Stimulated activated CD8-positive, alpha-beta memory T cell treated with anti-CD3 and anti-CD28 coated beads, Interleukin-4, amount 100 ng/mL, for 1 hour (primary cell): ENCODE measurements around the gene BHLHE23.

Source experiments
- DNase-seq, 2 donors: peaks; one replicate each; pipeline ENCODE4 v3.0.0-alpha.2; 2020; ENCODE audit warnings: low read depth in 2 of 2, low spot score in 1 of 2

BHLHE23 gene

DNA sequence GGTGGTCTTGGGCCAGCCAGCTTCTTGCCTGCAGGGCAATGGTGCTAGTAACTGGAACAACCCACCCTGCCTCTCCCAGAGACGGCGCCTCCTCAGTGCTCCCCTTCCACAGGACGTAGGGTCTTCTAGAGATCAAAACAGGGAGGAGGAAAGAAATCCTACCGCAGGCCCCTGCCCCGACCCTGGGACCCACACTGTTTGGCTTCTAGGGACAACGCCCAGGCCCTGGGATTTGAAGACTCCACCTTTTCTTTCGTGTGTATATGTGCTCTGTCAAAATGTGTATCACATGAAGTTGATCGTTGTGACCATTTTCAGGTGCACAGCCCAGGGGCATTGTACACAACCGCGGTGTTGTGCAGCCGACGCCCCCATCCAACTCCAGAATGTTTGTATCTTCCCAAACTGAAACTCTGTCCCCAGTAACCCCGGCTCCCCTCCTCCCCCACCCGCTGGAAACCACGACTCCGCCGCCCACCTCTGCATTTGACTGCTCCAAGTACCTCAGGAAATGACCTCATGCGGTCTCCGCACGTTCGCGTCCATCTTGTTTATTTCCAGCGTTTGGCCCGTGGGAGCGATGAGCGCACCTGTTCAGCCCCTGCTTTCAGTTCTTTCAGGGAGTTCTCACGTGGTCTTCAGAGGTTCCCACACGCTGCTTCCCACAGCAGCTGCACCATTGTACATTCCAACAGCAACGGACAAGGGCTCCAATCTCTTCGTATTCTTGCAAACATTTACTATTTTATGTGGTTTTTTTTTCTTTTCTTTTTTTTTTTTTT is 3.4 kb upstream of the BHLHE23 start:
- DNase-seq, result peak; percentile 20 to 43

DNA sequence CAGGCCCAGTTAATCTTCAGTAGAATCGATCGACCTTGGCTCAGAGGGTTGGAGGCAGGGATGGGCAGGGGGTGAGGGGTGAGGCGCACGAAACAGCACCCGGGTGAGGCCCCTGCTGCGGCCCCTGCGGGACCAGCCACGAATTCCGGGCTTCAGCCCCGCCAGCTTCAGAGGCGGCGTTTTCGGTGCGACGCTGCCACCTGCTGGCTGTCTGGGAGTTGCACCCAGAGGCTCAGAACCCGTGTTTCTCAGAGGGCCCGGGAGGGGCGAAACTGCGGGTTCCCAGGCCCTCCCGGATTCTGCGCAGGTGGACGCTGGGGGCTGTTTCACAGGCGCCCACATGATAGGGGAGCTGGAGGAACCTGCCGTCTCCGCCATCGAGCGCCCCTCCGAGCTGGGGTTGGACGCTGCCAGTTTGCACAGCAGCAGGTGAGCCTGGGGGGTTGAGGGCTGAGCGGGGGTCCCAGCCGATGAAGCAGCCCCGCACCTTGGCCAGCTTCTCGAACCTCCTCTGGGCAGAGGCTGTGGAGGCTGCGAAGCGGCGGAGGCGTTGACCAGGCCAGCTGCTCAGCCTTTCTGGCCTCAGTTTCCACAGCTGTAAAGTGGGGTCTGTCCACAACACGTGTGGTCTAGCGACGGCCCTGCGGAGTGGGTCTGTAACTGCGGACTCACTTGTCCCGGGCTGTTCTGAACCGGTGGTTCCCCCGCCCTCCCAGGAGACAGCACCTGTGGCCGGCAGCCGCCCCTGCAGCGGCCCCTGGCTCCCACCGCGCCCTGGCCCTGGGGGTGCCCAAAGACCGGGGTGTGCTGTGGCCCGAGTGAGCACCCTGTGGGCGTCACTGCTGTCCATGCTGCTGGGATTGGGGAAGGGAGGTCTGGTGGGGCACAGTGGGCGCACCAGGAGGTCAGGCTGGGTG is 2.5 kb upstream of the BHLHE23 start:
- peak; percentile 64 to 73 for DNase-seq

DNA sequence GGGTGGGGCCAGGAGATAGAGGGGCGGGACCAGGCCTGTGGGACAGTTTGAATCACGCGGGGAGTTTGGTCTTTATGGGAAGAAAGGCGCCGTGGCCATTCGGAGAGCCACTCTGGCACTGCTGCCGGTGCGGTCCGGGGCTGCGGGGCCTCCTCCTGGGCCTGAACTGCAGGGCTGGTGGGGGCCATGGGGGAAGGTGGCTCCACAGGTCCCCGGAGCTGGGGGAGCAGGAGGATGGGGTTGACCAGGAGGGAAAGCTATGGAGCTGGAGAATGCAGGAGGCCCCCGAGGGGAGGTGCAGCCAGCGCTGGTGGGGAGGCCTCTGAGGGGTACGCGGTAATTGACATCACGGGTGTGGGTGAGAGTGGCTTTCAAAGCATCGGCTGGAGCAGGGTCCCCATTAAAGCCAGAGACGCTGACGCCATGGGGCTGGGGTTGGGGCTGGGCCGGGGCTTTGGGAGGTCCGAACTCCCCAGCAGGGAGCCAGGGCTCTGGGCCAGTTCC is 1.8 kb upstream of the BHLHE23 start:
- DNase-seq, result no peak

DNA sequence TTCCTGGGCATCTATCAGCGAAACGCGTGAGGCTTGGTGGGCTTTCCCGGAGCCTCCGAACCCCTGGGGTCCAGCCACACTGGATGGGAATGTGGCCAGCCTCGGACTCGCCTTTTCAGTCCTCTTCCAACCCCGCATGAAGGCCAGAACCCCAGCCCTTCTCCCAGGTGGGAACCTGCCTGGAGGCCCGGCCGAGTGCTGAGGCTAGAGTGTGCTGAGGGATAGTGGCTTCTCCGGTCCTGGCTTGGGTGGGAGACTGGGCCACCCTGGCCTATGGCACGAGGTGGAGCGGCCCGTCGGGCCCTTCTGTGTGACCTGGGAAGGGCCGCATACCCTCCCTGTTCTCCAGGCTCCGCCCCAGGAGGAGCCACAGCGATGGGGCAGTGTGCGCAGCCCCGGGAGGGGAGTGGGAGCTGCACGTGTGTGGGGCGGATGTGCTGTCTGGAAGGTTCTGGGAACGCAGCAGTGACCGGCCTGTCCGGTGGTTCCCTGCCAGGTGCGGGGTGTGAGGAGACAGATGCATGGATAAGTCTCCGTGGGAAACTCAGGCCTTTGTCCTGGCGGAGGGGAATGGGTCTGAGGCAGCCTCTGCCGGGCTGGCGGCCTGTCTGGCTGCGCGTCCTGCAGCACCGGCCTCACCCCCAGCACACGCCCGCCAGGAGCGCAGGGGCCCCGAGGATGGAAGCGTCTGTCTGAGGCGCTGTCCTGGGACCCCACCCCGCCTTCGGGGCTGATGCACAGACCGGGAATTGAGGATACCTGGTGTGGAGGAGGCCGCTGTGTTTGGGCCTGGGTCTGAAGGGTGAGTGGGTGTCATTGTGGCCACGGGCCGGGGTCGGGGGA is 1.1 kb upstream of the BHLHE23 start:
- no peak for DNase-seq

DNA sequence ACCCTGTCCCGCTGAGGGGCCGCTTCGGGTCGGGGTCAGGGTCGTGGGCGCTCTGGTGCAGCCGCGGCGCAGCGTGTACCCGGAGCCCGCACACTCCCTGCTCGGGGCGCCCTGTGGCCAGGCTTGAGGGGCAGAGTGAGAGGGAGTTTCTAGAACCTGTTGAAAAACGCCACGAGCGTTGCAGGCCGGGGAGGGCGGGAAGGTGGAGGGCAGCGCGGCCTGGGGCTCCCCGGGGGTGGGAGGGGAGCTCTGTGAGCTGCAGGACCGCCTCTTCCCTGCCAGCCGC is 539 bp upstream of the BHLHE23 start:
- no peak for DNase-seq

DNA sequence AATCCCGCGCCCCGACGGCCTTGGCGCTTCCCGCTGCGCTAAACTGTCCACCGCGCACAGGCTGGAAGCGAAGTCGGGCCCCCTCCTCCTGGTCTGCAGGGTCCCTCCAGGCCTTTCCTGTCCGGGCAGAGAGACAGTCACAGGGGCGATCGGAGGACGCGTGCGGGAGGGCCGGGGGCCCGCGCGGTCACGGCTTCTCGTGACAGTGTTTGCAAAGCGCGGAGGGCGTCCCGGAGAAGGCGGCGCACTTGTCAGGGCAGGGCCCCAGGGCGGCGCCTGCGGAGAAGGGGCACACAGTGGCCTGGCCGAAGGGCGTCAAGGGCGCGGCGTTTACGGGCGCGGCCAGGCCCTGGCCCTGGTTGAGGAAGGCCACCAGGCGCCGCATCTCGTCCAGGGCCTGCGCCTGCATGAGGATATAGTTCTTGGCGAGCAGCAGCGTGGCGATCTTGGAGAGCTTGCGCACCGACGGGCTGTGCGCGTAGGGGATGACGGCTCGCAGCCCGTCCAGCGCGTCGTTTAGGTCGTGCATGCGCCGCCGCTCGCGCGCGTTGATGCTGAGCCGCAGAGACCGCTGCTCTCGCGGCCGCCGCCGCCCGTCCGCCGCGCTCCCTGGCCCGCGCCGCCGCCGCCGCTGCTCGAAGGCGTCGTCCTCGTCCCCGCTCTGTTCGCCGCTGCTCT is 763 bp downstream of the BHLHE23 start:
- DNase-seq, result no peak

DNA sequence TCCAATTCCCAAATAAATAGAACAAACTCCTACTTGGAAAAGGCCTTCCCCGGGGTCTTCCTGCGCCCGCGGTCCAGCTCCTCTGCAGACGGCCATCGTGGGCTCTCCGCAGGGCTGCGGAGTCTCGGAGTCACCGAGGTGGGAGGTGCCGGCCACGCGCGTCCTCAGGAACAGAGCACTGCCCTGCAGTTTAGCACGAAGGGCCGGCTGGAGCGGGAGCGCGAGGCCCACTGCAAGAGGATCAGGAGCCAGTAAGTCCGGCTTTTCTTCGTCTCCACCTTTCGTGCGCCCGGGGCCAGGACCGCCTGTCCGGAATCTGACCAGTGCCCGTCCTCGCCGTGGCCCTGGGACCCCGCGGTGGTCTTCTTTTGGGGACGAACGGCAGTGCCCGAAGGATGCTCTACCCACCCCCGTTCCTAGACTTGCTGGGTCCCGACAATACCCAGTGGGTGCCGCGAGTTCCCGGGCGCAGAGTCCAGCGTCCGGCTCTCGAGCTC is 1.4 kb downstream of the BHLHE23 start:
- DNase-seq, result no peak

DNA sequence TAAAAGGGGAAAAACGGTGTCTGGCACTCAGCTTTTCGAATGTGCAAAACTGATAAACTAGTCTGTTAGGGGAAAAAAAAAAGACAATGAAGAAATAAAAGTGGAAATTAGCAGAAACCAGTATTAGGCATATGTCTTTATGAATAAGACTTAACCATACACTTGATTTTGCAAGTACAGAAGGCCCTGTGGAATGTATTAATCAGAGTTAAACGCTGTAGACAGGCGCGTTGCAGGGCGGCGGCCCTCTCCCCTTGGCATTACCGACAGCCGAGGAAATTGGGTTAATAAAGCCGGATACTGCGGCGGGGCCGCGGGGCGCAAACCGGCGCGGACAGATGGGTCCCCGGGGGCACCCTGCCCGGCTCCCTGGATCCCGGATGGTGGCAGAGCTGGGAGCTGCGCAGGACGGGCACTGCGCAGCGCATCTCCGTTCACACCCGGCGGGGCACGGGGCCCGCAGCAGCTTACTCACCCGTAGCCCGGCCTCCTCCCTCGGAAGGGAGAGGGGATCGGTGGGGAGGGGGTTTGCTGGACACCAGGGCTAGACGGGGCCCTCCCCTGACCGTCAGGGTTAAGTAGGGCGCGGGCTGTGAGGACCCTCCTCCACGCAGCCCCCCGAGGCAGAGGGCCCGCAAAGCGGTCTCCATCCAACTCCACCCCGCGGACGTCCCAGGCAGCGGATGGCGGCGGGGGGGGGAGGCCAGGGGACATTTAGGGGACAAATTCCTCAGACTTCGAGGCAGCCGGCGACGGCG is 2.0 kb downstream of the BHLHE23 start:
- DNase-seq, result no peak

DNA sequence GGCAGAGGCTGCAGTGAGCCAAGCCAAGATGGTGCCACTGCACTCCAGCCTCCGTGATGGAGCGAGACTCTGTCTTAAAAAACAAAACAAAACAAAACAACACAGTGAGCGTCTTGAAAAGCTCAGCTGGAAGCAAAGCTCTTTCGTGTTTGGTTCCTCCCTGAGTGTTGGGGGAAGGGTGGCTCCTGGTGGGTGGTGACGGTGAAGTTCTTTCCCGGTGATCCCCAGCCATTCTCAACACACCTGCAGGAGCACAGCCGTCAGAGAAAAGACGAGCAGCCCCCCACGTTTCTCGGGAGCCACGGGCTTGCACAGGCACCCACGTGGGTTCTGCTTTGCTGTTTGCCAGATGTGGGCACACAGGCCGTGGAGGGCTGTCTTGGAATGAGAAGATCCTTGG is 3.2 kb downstream of the BHLHE23 start:
- no peak for DNase-seq

DNA sequence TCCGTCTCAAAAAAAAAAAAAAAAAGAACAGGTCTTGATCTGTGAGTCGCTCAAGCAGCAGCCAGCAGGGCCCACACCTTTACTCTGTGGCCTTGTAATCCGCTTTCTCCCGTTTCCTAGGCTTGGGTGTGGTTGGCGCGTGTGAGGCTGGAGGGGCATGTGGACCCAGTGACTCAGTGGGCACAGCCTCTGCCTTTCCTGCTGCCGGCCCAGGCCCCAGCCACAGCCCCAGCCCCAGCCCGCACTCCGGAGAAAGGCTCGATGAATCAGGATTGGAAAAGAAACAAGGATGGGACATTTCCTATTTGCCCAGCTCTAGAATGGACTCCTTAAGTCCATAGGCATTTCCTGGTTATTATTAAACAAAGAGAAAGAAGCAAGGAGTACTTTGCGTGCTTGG is 4.3 kb downstream of the BHLHE23 start:
- no peak for DNase-seq

DNA sequence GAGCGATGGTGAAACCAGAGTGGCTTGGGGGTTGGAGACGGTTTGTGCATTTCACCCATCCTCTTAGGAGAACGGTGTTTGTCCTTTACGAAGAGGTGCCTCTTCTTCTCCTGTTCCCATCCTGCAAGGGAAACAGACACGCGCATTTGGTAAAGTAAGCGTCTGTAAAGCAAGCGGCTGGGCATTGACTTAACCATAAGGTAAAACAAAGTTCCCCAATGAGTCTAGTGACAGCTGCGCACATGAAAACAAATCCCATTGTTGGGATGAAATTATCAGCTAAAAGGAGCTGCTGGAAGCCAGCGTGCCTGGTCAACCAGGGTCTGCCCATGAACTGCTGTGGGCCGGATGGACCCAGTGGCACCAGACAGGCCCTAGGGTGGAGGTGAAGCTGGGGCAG is 5.8 kb downstream of the BHLHE23 start:
- no peak for DNase-seq

DNA sequence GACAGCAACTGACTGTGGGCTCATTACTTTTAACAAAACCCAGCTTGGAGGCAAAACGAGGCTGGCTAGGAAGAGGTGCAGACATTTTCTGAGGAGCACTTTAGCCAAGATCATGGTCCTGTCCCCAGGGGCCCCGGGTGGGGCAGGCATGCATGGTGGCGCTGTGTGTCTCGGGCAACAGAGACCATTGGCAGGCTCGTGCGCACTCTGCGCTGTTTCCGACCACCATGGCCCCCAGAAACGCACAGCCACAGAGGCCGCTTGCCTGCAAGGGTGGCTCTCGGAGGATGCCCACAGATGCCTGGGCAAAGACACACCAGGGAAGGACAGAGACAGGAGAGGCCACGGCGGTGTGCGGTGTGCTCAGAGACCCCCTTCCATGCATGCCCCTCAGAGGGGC is 6.7 kb downstream of the BHLHE23 start:
- no peak for DNase-seq

DNA sequence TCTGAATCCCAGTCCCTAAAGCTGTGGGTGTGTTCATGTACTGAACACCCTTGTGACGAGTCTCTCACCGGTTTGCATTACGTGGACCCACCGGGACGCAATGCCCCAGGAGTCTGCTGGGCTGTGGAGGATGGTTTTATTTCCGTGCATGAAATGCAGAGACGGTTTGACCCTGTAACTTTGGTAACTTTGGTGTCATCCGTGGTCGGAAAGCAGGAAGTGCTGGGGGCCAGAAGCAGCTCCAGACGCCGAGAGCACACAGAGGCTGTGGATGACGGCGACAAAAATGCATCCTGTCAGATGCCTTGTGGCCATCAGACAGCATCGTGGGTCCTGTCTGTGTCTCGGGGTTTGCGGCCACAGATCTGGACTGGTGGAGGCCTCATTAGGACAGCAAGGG is 7.2 kb downstream of the BHLHE23 start:
- DNase-seq, result no peak

DNA sequence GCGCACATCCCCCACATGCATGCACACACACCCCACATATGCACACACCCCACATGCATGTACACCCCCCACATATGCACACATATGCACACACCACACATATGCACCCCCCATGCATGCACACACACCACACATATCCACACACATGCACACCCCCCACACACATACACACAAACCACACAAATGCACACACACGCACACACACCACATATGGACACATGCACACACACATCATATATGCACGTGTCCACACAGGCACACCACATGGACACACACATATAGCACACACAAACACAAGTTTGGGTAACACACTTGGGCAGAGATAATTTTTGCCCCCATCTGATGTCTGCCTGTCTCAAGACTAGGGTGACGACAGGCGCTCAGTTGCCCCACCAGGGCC is 8.3 kb downstream of the BHLHE23 start:
- no peak for DNase-seq

DNA sequence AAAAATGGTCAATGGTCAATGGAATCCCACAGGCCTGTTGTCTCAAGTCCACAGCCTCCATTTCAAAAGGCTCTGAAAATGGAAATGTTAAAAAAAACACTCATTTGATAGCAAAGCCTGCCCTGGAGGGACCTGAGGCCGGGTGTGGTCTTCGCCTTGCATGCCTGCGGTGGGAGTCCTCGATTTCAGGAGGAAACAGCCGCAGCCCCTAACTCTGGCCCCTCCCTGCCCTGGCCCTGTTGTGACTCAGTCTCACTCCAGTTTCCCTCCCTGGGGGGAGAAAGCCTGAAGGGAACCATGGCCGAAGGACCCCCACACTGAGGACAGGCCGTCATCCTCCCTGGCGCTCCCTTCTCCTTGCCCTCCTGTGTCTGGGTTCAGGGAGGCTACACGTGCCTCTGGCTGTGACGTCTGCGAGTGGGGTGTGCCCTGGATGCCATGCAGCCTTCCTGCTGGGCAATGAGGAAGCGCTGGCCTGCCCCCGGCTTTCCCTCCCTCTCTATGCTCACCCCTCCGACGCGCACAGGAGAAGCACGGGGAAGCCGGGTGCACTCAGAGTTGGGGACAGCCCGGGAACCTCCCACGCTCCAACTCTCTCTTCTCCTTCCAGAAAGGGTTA is 9.2 kb downstream of the BHLHE23 start:
- DNase-seq, result no peak

DNA sequence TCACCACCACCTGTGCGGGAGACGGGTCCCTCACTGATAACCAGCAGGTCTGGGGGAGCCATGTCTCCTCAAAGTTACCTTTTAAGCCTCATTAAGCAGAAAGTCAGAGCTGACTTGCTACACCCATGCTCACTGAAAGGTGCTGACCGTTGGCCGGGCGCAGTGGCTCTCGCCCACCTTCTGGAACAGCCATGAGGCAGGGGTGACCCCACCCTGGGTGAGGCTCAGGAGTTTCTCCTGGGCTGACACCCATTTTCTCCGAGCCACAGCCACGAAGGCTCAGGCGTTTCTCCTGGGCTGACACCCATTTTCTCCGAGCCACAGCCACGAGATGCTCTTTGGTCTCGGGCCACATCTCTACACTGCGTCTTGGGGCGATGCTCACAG is 10.2 kb downstream of the BHLHE23 start:
- no peak for DNase-seq

DNA sequence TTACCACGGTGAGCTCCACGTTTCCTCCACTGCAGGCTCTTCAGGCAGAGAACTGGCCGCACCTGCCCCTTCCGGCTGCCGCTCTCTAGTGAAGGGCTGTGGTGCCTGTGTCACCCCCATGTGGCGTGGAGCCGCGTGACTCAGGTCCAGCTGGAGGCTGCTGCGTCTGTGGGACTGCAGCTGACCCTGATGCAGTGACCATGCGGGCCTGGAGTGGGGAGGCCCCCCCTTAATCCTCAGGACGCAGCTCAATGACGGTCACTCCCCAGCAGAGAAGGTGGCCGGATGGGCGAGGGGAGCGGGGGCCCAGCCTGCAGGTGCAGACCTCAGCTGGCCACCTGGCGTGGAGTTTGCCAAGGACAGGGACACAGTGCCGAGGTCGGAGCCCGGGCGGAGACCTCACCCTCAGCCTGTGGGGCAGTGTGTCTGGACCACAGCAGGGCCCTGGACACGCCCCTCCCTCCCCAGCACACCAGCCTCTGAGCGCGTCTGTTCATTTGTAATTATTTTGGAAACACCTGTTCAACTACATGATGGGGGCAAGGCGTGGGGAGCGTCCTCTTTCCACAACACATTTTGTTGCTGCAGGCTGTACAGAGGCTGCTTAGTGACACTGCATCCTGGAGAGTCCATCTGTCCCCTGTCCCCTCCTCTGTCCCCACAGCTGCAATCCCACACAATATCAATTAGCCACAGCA is 10.7 kb downstream of the BHLHE23 start:
- DNase-seq, result no peak

DNA sequence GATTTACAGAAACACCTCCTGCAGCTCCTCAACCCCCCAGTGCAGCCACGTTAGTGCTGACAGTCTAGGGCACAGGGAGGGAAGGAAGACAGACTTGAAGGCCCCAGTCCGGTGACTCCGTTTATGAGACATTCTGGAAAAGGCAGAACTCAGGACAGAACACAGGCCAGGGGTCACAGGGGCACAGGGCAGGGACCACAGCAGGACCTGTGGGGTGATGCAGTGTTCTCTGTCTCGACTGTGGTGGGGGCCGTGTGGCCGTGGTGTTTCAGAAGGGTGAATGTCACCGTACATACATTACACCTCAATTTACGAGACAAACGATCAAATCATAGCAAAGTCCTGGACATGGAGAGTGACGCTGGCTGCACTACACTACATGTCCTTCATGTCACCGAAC is 11.3 kb downstream of the BHLHE23 start:
- DNase-seq, result no peak

DNA sequence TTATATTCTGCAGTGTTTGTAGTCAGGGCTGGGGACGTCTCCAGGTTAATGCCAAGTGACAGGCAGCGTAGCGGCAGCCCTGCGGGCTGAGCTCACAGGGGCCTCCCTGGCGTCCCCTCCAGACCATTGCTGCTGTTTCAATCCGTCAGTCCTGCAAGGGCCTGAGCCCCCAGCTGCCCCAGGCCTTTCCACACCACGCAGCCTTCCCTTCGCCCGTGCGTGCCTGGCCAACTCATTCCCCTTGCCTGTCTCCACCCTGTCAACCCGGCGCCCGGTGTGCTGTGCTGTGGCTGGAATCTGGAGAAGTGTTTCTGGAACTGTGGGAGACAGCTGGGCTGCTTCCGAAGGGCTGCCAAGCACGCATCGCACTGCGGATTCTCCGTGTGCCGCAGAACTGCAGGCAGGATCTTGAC is 11.9 kb downstream of the BHLHE23 start:
- no peak for DNase-seq
